Astrocyte (in vitro differentiated cells and primary cell): ENCODE measurements around the gene AVEN. TPM values are rescaled to one million over a fixed set of nuclear protein-coding genes. Genes with fewer than 3 reads are reported as not detected.
A peak's percentile ranks its signal among the peaks of the same experiment; 100 is the strongest.

Source experiments
- DNase-seq: peaks from one replicate; pipeline ENCODE4 v3.0.0-alpha.2; 2010; ENCODE audit warnings: low read depth
- FAIRE-seq: peaks from 2 replicates; lab custom pipeline; 2011; peaks lifted over from hg19 to GRCh38; lab: Jason Lieb, UNC
- H2AFZ ChIP-seq: 2 replicates; pipeline ENCODE4 v1.6.0; 2012; ENCODE audit warnings: low read depth, low read length, inconsistent platforms
- H3K27ac ChIP-seq: 2 replicates; pipeline ENCODE4 v1.5.1; 2011; ENCODE audit warnings: low read depth, low read length, inconsistent platforms
- H3K27me3 ChIP-seq: 2 replicates; pipeline ENCODE4 v1.6.0; 2011; ENCODE audit warnings: low read length, inconsistent platforms; ENCODE audit not compliant: insufficient read depth
- H3K36me3 ChIP-seq: 2 replicates; pipeline ENCODE4 v1.5.1; 2011; ENCODE audit warnings: low read length, inconsistent platforms; ENCODE audit not compliant: insufficient read depth
- H3K4me1 ChIP-seq: 2 replicates; pipeline ENCODE4 v1.5.1; 2011; ENCODE audit warnings: low read length, inconsistent platforms; ENCODE audit not compliant: insufficient read depth
- H3K4me2 ChIP-seq: 2 replicates; pipeline ENCODE4 v1.6.0; 2012; ENCODE audit warnings: low read length, inconsistent platforms
- H3K4me3 ChIP-seq: 2 replicates; pipeline ENCODE4 v1.5.1; 2011; ENCODE audit warnings: low read depth, mild to moderate bottlenecking, low read length, inconsistent platforms; ENCODE audit not compliant: insufficient read depth
- H3K79me2 ChIP-seq: 2 replicates; pipeline ENCODE4 v1.6.0; 2012; ENCODE audit warnings: mild to moderate bottlenecking, low read length, inconsistent platforms; ENCODE audit not compliant: insufficient read depth
- H3K9ac ChIP-seq: 2 replicates; pipeline ENCODE4 v1.6.0; 2012; ENCODE audit warnings: mild to moderate bottlenecking, low read length, inconsistent platforms
- H3K9me3 ChIP-seq: 2 replicates; pipeline ENCODE4 v1.5.1; 2012; ENCODE audit warnings: low read depth, mild to moderate bottlenecking, low read length, inconsistent platforms; ENCODE audit not compliant: insufficient read depth
- H4K20me1 ChIP-seq: 2 replicates; pipeline ENCODE4 v1.6.0; 2012; ENCODE audit warnings: low read length, inconsistent platforms; ENCODE audit not compliant: insufficient read depth
- H3K27ac Mint-ChIP-seq: one replicate; pipeline ENCODE4 v1.8.0; 2021; ENCODE audit warnings: mild to moderate bottlenecking, mixed read lengths; ENCODE audit not compliant: unreplicated experiment
- H3K27me3 Mint-ChIP-seq: one replicate; pipeline ENCODE4 v1.8.0; 2021; ENCODE audit warnings: low read depth, mixed read lengths; ENCODE audit not compliant: unreplicated experiment
- H3K36me3 Mint-ChIP-seq: one replicate; pipeline ENCODE4 v1.8.0; 2021; ENCODE audit warnings: low read depth, mixed read lengths; ENCODE audit not compliant: unreplicated experiment
- H3K4me1 Mint-ChIP-seq: one replicate; pipeline ENCODE4 v1.8.0; 2021; ENCODE audit warnings: low read depth, mixed read lengths; ENCODE audit not compliant: unreplicated experiment
- H3K4me3 Mint-ChIP-seq: one replicate; pipeline ENCODE4 v1.8.0; 2021; ENCODE audit warnings: mild to moderate bottlenecking, moderate library complexity, mixed read lengths; ENCODE audit not compliant: unreplicated experiment
- H3K9me3 Mint-ChIP-seq: one replicate; pipeline ENCODE4 v1.8.0; 2021; ENCODE audit warnings: mild to moderate bottlenecking, mixed read lengths; ENCODE audit not compliant: unreplicated experiment
- EZH2 ChIP-seq: IDR thresholded peaks from 2 replicates; pipeline ENCODE4 v1.6.1; 2012; ENCODE audit warnings: mild to moderate bottlenecking, low read length, inconsistent platforms; ENCODE audit not compliant: insufficient read depth
- total RNA-seq: library from RNA; stranded (reverse); gene quantifications from 2 replicates; pipeline ENCODE4 v1.2.1, GENCODE V29; 2021
- TF ChIP-seq, protein P1 (sequence below): IDR thresholded peaks from 2 replicates; pipeline ENCODE4 v1.5.1; 2011; ENCODE audit warnings: low read depth, mild to moderate bottlenecking, inconsistent platforms, low read length, moderate library complexity; ENCODE audit not compliant: insufficient read depth

The AVEN gene
- total RNA-seq, 1 donor from 2014 or later = 34.1 TPM

DNA sequence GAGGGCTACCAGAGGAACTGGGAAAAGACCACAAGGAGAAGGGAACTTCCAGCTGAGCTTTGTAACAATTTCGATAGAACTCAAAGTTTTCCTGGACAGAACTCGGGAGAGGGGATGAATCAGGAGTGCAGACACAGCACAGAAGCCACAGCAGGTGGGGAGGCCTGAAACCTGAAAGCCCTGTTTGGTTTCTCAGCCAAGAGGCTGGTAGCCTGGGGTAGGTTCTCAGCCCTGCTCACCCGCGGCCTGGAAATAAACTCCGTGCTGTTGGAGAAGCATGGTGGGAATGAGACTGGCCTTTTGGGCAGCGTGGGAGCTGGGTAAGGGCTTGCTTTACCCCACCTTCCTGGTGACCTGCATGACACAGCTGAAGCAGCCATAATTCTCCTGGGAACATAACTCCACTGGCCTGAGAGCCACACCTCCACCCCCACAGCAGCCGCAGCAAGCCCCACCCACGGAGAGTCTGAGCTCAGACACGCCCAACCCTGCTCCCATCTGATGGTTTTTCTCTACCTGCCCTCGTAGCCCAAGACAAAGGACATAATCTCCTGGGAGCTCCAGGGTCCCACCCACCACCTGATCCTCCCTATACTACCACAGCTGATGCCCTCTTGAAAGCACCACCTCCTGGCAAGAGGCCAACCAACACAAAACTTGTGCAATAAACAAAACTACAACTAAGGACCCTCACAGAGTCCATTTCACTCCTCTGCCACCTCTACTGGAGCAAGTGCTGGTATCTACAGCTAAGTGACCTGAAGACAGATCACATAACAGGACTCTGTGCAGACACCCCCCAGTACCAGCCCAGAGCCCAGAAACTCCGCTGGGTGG is 123.2 kb downstream of the AVEN start:
- Histone ChIP-seq H4K20me1 (peaks cover 23% of the 10 kb centered on the region), H2AFZ (no peak overlapping the region), H3K4me2 (no peak overlapping the region), H3K36me3 (no peaks in the 10 kb centered on the region), H3K4me3 (no peak overlapping the region), H3K79me2 (peaks cover 13% of the 10 kb centered on the region), H3K27ac (no peak overlapping the region), H3K27me3 (no peaks in the 10 kb centered on the region), H3K9me3 (no peaks in the 10 kb centered on the region), H3K9ac (no peak overlapping the region), H3K4me1 (peaks cover 6% of the 10 kb centered on the region)
- no peak for TF ChIP-seq EZH2
- TF ChIP-seq, protein P1, sequence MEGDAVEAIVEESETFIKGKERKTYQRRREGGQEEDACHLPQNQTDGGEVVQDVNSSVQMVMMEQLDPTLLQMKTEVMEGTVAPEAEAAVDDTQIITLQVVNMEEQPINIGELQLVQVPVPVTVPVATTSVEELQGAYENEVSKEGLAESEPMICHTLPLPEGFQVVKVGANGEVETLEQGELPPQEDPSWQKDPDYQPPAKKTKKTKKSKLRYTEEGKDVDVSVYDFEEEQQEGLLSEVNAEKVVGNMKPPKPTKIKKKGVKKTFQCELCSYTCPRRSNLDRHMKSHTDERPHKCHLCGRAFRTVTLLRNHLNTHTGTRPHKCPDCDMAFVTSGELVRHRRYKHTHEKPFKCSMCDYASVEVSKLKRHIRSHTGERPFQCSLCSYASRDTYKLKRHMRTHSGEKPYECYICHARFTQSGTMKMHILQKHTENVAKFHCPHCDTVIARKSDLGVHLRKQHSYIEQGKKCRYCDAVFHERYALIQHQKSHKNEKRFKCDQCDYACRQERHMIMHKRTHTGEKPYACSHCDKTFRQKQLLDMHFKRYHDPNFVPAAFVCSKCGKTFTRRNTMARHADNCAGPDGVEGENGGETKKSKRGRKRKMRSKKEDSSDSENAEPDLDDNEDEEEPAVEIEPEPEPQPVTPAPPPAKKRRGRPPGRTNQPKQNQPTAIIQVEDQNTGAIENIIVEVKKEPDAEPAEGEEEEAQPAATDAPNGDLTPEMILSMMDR = no peak
- no peaks in the 10 kb centered on the region for H3K27me3 Mint-ChIP-seq
- no peaks in the 10 kb centered on the region for H3K36me3 Mint-ChIP-seq
- peak overlapping the region; percentile 20 for H3K27ac Mint-ChIP-seq
- H3K9me3 Mint-ChIP-seq = no peaks in the 10 kb centered on the region
- H3K4me3 Mint-ChIP-seq = peak overlapping the region; percentile 40
- H3K4me1 Mint-ChIP-seq = peaks cover 15% of the 10 kb centered on the region
- FAIRE-seq = no peak
- DNase-seq = no peak

- no peak for TF ChIP-seq EZH2
- TF ChIP-seq, protein P1 = no peak
- peaks cover 18% of the 10 kb centered on the region for H3K4me1 ChIP-seq
- no peaks in the 10 kb centered on the region for H3K9me3 ChIP-seq
- H3K4me3 Mint-ChIP-seq = no peak overlapping the region
- peaks cover 20% of the 10 kb centered on the region for H4K20me1 ChIP-seq
- H3K27ac Mint-ChIP-seq = no peak overlapping the region
- H3K36me3 Mint-ChIP-seq = no peaks in the 10 kb centered on the region
- H3K27ac ChIP-seq = no peak overlapping the region
- H3K9ac ChIP-seq = no peak overlapping the region
- H3K27me3 Mint-ChIP-seq = no peaks in the 10 kb centered on the region
- H3K79me2 ChIP-seq = peaks cover 13% of the 10 kb centered on the region
- DNase-seq (peak; percentile 42), FAIRE-seq (no peak)
- H3K27me3 ChIP-seq = no peaks in the 10 kb centered on the region
- no peaks in the 10 kb centered on the region for H3K9me3 Mint-ChIP-seq
- no peak overlapping the region for H3K4me2 ChIP-seq
- no peak overlapping the region for H2AFZ ChIP-seq
- H3K4me1 Mint-ChIP-seq = peaks cover 30% of the 10 kb centered on the region
- no peaks in the 10 kb centered on the region for H3K36me3 ChIP-seq
- H3K4me3 ChIP-seq = no peak overlapping the region
Measured at GRCh38 chr15:33913459-33913858, 125.5 kb downstream of the AVEN start.

- H3K4me1 Mint-ChIP-seq = peaks cover 39% of the 10 kb centered on the region
Measured at GRCh38 chr15:33912326-33912725, 126.7 kb downstream of the AVEN start.

More at GRCh38 chr15:33912326-33912725, 126.7 kb downstream of the AVEN start:
- Histone ChIP-seq H2AFZ (no peak overlapping the region), H3K4me1 (peaks cover 26% of the 10 kb centered on the region), H3K9ac (no peak overlapping the region), H3K27me3 (no peaks in the 10 kb centered on the region), H4K20me1 (peaks cover 20% of the 10 kb centered on the region), H3K4me3 (no peak overlapping the region), H3K36me3 (no peaks in the 10 kb centered on the region), H3K27ac (no peak overlapping the region), H3K4me2 (no peak overlapping the region), H3K79me2 (peaks cover 13% of the 10 kb centered on the region), H3K9me3 (no peaks in the 10 kb centered on the region)
- H3K27ac Mint-ChIP-seq = no peak overlapping the region
- no peaks in the 10 kb centered on the region for H3K36me3 Mint-ChIP-seq
- H3K4me3 Mint-ChIP-seq = no peak overlapping the region
- no peaks in the 10 kb centered on the region for H3K27me3 Mint-ChIP-seq
- DNase-seq (no peak), FAIRE-seq (no peak)
- no peak for TF ChIP-seq EZH2
- TF ChIP-seq, protein P1 = no peak
- H3K9me3 Mint-ChIP-seq = no peaks in the 10 kb centered on the region
